GM21529 (cell line): ENCODE data around the gene SSR2.

ENCODE experiments used
- ATAC-seq: cut with Tn5 transposase; IDR thresholded peaks from one replicate; pipeline ENCODE4 v1.9.1; 2021; ENCODE audit not compliant: unreplicated experiment

SSR2 gene

GRCh38 chr1:155974208-155975115 lies 46.3 kb downstream of the SSR2 start:
- no peak for ATAC-seq

GRCh38 chr1:155973723-155974122 lies 47.0 kb downstream of the SSR2 start:
- ATAC-seq = no peak

DNA sequence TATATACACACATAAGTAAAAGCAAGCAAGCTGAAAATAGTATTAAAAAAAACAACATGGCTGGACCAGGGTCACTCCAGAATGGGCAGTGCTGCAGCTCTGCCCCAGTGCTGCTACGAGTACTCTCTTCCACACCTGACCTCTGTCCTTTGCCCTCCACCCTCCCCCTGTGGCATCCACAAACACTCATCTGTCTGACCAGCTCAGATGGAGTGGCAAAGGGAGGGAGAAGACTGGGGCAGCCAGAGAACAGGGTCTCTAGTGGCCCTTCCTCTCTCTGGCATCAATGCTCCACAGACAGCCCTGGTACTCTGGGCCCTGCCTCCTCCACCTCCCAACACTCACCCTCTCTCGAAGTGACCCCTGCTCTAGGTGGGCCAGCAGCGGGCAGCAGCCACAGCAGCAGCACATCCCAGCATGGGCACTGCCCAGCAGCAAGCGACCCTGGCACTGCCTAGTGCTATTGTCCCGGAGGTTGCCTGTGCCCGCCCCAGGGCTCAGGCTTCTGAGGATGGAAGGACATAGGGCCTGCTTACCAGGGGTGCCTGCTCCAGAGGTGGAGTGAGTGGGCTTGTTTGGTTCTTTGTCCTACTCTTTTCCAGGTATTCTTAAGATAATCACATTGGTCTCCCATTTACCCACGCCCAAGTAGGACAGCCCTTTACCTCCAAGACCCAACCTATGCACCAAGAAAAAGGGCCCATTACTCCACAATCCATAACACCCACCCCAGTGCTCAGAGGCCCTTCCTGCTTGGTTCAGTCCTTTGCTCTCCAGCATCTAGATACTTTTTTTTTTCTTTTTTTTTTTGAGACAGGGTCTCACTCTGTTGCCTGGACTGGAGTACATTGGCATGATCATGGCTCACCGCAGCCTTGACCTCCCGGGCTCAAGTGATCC lies 48.6 kb downstream of the SSR2 start:
- ATAC-seq = no peak

- ATAC-seq = peak; percentile 58
Measured at GRCh38 chr1:155970531-155971167, 50.1 kb downstream of the SSR2 start.

GRCh38 chr1:155969377-155969791 lies 51.4 kb downstream of the SSR2 start:
- no peak for ATAC-seq

DNA sequence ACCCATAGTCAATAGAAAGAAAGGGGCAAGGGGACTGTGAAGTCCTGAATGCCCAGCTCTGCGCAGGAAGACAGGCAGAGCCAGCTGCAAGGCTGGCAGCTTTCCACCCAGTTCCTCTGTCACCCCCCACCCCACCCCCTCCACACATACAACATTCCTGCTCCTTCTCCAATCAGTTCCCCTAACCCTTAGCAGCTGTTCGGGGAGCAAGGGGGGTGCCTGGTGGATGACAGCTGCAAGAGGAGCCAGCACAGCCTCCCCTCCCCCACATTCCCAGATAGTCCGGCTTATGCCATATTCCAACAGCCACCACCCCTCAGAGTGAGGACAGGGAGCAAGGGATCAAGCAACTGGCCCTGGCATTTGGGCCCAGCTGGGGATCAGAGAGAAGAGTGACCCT lies 52.1 kb downstream of the SSR2 start:
- no peak for ATAC-seq

GRCh38 chr1:155968051-155968400 lies 52.7 kb downstream of the SSR2 start:
- no peak for ATAC-seq

DNA sequence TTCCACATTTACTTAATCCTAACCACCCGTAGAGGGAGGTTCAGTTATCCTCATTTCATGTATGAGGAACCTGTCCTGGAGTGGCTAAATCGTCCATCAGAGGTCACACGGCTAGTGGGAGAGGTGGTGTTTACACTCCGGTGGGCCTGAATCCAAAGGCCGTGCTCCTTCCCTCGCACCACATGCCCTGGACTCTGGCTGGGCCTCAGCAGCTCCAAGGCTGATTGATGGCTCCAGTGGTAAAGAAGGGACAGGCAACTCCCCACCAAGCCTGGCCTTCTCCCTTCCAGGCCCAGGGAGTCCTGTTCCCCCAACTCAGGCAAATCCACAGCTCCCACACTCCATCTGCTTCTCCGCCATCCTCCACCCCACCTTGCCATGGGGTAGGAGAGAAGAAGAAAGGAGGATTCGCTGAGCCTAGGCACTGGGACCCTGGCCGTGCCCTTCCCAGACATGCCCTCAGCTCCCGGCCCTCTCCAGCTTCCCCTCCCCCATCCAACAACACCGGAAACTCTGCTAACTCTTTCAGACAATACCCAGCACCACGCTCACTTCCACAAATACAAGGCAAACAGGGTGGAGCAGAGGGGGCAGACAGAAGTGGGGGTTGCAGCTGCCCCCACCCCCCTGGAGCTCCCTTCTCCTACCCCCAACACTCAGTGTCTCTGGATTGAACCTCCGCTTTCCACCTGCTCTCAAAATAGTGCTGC lies 53.3 kb downstream of the SSR2 start:
- ATAC-seq = no peak

DNA sequence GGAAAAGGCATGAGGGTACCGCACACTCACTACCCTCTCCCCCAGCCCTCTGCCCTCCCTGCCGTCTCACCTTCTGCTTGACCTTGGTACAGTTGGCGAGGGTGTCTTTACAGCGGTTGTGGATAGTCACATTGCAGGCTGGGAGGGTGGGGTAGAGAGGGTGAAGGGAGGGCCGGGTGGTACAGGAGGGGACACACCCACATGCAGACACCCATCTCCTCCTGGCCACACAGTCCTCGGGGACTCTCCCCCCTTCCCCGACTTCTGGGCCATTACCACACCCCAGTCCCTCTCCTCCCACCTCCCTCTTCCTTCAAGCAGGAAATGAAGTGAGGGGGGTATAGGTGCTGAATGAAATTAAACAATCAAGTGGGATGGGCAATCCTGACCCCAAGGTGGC lies 54.0 kb downstream of the SSR2 start:
- no peak for ATAC-seq

- no peak for ATAC-seq
Measured at GRCh38 chr1:155966135-155966534, 54.6 kb downstream of the SSR2 start.

- ATAC-seq = no peak
Measured at GRCh38 chr1:155964193-155964592, 56.6 kb downstream of the SSR2 start.

- no peak for ATAC-seq
Measured at GRCh38 chr1:155962599-155963211, 58.0 kb downstream of the SSR2 start.

DNA sequence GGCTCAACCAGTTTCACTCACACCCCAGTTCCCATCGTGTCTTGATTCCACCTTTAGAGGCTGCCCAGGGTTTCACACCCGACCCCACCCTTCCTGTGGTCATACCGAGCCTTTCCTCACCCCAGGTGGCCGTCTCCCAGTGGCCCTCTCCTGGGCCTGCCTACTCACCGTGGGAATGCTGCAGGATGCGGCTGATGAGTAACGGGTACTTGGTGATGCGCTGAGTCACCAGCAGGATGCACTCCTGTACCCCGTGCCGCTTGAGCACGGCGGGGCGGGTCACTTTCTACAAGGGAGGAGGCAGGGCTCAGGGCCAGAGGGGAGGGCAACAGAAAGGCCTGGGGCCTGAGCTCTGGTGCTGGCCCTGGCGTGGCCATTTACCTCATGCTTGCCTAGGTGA lies 58.8 kb downstream of the SSR2 start:
- no peak for ATAC-seq

DNA sequence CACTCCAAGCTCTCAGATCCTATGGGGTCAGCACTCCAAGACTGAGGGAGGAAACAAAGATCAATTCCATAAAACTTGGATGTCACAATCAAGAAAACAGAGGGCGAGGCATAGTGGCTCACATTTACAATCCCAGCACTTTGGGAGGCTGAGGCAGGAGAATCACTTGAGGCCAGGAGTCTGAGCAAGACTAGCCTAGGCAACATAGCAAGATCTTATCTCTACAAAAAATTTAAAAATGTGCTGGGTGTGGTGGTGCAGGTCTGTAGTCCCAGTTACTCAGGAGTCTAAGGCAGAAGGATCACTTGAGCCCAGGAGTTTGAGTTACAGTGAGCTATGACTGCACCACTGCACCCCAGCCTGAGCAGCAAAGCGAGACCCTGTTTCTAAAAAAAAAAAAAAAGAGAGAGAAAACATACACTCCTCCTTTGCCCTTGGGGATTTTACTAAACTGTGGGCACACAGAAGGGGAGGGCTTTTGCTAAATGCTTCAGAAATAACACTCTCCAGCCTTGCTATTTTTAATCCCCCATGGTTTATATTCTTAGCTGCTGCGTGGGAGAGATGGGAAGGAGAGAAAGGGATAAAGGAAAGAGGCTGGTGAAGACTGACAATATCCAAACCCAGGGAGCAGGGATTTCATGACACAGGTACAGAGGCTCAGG lies 60.5 kb downstream of the SSR2 start:
- no peak for ATAC-seq
